NCI-H128 (cell line): ENCODE measurements around the gene MYO5A.
"Not testable (repeated sequence)": the region's sequence is repeated elsewhere in the genome, so short reads cannot be mapped to it uniquely, and the experiment has no call there.

Experiments
- DNase-seq: peaks from one replicate; lab custom pipeline; 2025; ENCODE audit not compliant: unreplicated experiment; lab: John Stamatoyannopoulos, UW

MYO5A gene

GRCh38 chr15:52509500-52510245, 19.0 kb downstream of the MYO5A start:
- DNase-seq, result no peak

- DNase-seq, result no peak
Measured at GRCh38 chr15:52506549-52506948, 22.1 kb downstream of the MYO5A start.

- no peak for DNase-seq
Measured at GRCh38 chr15:52505151-52505550, 23.5 kb downstream of the MYO5A start.

GRCh38 chr15:52503788-52504496, 24.7 kb downstream of the MYO5A start:
- no peak for DNase-seq

DNA sequence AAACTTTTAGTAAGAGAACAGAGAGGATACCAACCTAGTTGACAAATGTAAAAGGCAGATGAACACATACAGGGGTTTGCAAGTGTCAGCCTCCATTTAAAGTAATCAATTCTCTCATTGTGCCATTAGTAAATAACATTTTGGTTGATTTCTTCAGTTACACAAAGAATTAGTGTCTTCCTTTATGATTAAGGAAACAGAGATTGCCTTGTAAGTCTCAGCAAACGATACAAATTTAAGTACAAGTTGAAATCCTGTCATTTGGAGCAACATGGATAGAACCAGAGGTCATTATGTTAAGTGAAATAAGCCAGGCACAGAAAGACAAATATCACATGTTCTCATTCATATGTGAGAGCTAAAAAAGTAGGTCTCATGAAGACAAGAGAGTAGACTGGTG, 26.1 kb downstream of the MYO5A start:
- DNase-seq, result no peak

DNA sequence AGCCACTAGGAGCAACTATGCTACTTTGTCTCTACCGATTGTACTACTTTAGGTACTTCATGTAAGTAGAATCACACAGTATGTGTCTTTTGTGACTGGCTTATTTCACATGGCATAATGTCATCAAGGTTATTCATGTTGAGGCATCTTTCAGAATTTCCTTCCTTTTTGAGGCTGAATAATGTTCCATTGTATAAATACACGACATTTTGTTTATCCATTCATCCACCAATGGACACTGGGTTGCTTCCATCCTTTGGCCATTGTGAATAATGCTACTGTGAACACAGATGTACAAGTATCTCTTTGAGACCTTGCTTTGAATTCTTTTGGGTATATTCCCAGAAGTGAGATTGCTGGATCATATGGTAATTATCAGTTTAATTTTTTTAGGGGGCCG, 29.2 kb downstream of the MYO5A start:
- DNase-seq, result no peak

DNA sequence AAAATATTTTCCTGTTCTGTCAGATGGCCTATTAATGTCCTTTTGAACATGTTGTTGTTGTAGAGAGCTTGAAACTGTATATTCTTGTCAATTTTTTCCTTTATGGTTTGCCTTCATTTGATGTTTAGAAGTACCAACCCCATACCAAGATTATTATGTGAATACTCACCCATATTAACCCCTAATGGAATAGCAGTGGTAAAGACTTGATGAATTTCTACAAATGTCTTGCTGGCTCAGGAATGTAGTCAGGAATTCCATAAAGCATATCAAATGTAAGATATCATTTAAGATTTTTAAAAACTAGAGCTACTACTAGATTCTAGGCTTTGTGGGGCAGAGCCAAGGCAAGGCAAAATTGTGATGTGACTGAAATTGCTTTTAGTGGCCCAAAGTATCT, 30.0 kb downstream of the MYO5A start:
- DNase-seq, result no peak

GRCh38 chr15:52496776-52497470, 31.8 kb downstream of the MYO5A start:
- no peak for DNase-seq

DNA sequence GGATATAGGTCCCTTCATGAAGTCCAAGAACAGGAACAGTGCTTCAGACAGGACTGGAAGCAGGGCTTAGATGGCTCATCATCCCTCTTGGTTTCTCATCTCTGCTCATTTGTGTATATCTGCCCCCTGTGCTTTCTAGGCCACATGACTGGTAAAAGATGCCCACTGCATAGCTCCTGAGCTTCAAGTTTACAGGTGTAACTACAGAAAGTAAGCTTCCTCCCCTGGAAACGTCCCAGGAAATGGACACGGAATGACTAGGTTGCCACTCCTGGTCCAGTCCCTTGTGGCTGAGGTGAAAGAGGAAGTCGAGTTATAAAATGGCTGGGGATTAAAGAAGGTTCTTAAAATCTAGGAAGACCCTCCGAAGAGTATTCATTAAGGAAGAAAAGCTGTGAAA, 32.5 kb downstream of the MYO5A start:
- no peak for DNase-seq

DNA sequence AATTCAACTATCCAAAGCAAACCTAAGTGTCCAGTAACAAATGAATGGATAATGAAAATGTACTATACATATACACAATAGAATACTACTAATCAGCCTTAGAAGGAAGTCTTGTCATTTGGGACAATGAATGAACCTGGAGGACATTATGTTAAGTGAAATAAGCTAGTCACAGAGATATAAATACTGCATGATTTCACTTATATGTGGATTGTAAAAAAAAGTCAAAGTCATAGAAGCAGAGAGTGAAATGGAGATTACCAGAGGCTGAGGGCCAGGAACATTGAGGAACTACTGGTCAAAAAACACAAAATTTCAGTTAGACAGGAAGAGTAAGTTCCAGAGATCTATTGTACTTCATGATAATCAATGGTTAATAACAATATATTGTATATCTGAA, 33.6 kb downstream of the MYO5A start:
- DNase-seq, result no peak

- DNase-seq, result no peak
Measured at GRCh38 chr15:52493968-52494367, 34.7 kb downstream of the MYO5A start.

GRCh38 chr15:52492132-52492531, 36.5 kb downstream of the MYO5A start:
- DNase-seq, result no peak

DNA sequence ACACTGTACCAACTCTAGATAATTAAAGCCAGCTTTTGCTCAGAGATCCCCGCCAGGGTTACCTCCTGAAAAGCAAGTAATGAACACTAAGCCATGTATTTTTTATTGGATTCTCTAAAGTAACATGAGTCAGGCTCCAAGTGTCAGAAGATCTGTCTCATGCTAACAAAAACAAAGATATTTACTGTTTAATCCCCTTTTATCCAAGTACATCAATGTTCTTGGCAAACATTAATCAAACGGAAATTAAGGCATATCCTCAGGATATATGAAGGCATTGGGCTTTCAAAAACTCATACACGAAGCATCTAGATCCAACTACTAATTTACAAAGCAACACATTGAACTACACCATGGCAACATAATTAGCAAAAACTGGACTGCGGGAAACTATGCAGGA, 37.2 kb downstream of the MYO5A start:
- no peak for DNase-seq

DNA sequence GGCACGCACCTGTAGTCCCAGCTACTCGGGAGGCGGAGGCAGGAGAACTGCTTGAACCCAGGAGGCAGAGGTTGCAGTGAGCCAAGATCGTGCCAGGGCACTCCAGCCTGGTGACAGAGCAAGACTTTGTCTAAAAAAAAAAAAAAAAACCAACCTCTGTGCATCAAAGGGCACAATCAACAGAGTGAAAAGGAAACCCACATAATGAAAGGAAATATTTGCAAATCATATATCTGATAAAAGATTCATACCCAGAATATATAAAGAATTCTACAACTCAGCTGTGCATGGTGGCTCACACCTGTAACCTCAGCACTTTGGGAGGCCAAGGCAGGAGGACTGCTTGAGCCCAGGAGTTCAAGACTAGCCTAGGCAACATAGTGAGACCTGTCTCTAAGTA, 39.2 kb downstream of the MYO5A start:
- DNase-seq, result not testable (repeated sequence)

GRCh38 chr15:52488830-52489229, 39.9 kb downstream of the MYO5A start:
- DNase-seq, result no peak

- DNase-seq, result no peak
Measured at GRCh38 chr15:52486003-52486996, 42.4 kb downstream of the MYO5A start.

GRCh38 chr15:52485290-52485689, 43.4 kb downstream of the MYO5A start:
- no peak for DNase-seq

DNA sequence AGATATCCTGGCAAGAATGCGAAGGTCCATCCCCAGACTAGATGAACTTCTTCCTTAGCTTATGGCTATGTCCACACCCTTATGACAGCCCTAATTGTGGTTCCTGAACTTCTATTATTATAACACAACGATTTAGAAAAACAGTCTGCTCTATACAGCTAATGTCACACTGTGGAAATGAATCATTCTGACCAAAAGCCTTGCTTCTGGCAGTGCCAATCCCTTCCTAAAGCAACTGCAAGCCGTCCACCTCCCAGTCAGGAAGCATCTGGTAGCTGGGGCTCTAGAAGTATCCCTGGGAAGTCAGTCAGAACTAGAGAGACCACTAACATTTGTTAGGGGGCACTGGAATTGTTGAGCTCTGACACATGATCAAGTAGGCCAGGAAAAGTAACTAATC, 45.0 kb downstream of the MYO5A start:
- DNase-seq, result no peak

DNA sequence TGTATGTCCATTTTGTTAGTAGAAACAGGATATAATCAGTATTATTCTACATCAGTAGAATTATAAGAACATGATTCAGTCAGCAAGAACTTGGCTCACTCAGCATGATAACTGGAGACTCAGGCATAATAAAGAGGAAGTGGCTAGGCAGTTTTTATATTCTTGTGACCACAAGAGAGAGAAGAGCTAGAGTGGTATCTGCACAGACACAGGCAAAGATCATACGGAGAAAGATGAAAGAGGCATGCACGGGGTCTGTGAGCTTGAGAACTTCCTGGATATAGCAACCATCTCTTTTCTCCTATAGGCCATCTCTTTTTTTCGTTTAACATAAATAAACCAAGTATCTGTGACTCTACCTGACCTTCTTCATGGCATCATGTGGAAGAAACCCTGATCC, 46.8 kb downstream of the MYO5A start:
- no peak for DNase-seq

- DNase-seq, result no peak
Measured at GRCh38 chr15:52480990-52481389, 47.7 kb downstream of the MYO5A start.

DNA sequence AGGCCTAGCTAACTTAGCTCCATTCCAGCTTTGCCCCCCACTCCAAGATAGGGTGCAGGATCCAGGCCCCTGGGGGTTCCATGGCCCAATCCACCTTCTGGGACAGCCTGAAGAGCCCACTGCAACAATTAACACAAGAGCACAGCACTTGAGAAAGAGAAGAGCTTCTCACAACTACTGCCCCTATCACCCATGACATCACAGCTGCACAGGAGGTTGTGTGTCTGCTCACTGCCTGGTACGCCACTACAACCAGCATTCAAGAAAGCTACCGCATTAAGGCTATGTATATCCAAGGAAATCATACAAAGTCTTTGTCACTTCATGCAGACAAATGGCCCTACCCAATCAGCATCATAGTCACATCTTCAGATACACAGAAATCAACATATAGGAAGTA, 62.0 kb downstream of the MYO5A start:
- no peak for DNase-seq
